ENCODE data around the gene ZNF512B. TPM values are rescaled to one million over a fixed set of nuclear protein-coding genes. Genes with fewer than 3 reads are reported as not detected.
A peak's percentile ranks its signal among the peaks of the same experiment; 100 is the strongest.

ZNF512B gene
- total RNA-seq, 2 donors from 2014 or later, result 23.7 to 26.8 TPM

DNA sequence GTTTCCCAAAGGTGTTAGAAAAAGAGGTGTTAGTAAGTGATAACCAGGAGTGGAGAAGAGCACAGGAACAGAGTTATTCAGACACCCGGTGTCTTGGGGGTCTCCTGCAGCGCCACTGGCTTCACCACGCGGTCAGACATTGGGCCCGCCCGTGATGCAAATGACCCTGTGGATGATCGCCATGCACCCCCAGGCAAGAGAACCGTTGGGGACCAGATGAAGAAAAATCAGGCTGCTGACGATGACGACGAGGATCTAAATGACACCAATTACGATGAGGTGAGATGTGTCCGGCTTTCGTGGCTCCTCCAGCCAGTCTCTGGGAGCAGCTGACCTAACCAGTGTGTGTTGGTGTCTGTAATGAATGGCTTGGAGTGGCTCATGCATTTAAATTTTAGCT, 13.2 kb upstream of the ZNF512B start:
- Mint-ChIP-seq H3K4me3 (peak overlapping the region; percentile 88), H3K27ac (peak overlapping the region; percentile 64), H3K36me3 (ENCODE audit: low read depth) (peaks cover 37% of the 10 kb centered on the region), H3K4me1 (peaks cover 19% of the 10 kb centered on the region), H3K27me3 (ENCODE audit: insufficient read depth) (peaks cover 2% of the 10 kb centered on the region), H3K9me3 (no peaks in the 10 kb centered on the region)
- no peak for DNase-seq
- no peaks in the 10 kb centered on the region for H3K9me3 ChIP-seq (ENCODE audit: control insufficient read depth, low read length)
- no peak overlapping the region for H3K9ac ChIP-seq (ENCODE audit: extremely low read depth, low read length, poor library complexity, severe bottlenecking)
- peaks cover 48% of the 10 kb centered on the region for H3K36me3 ChIP-seq (ENCODE audit: control insufficient read depth, insufficient read depth, low read length)
- 95% methylated on average over 14 of the region's 14 CpGs for WGBS, 2 experiments (ENCODE audit: insufficient coverage in 1 of 2, insufficient read length in 1 of 2)
- no peak overlapping the region for H3K27ac ChIP-seq (ENCODE audit: low read depth, low read length)
- TF ChIP-seq, protein P1, sequence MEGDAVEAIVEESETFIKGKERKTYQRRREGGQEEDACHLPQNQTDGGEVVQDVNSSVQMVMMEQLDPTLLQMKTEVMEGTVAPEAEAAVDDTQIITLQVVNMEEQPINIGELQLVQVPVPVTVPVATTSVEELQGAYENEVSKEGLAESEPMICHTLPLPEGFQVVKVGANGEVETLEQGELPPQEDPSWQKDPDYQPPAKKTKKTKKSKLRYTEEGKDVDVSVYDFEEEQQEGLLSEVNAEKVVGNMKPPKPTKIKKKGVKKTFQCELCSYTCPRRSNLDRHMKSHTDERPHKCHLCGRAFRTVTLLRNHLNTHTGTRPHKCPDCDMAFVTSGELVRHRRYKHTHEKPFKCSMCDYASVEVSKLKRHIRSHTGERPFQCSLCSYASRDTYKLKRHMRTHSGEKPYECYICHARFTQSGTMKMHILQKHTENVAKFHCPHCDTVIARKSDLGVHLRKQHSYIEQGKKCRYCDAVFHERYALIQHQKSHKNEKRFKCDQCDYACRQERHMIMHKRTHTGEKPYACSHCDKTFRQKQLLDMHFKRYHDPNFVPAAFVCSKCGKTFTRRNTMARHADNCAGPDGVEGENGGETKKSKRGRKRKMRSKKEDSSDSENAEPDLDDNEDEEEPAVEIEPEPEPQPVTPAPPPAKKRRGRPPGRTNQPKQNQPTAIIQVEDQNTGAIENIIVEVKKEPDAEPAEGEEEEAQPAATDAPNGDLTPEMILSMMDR (conservative IDR thresholded peaks at IDR 0.05), result no peak
- H3K4me1 ChIP-seq (ENCODE audit: control insufficient read depth, insufficient read depth, low read length), result peaks cover 9% of the 10 kb centered on the region
- no peaks in the 10 kb centered on the region for H3K27me3 ChIP-seq (ENCODE audit: control insufficient read depth, insufficient read depth, low read length, poor library complexity, severe bottlenecking)
- H3K4me3 ChIP-seq (ENCODE audit: low read length), result no peak overlapping the region

DNA sequence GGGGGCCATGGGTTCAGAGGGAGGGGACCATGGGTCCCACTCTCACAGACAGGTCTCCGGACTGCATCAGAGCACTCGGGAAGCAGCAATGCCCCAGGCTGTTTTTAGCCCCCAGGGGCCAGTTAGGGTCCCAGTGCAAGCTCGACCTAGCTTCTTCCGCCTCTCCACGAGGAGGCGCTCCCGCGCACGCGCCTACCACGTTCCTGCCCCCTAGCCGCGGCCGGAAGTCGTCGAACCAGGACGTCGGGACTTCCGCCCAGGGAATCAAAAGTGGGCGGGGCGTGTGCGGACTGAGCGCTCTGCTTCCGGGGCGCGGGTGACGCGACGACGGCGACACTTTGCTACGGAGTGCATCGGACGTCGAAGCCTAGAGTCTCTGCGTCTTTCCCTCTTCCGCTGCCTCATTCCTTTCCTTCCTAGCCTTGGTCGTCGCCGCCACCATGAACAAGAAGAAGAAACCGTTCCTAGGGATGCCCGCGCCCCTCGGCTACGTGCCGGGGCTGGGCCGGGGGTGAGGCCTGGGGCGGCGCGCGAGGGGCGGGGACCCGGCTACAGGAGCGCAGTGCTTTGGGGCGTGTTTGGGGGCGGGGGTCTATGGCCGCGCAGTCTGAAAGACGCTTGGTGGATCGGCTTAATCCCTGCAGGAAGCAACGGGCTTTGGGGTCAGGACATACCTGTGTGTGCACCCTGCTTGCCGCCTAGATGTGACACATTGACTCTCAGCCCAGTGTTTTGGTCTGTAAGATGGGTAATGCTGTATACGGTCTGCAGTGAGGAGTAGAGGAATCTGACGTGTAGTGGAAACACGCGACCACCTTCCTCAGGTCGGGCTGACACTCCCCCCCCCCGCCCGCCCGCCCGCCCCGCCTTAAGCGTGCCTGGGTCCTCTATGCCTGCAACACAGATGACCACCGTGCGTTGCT, 11.3 kb upstream of the ZNF512B start, which contains the start of gene PRPF6:
TSS of gene PRPF6 (plus strand) at position 327 of the 923 bp plus-strand sequence. CDS start at position 441, 114 bp downstream.
- no peaks in the 10 kb centered on the region for H3K9me3 Mint-ChIP-seq
- peak; percentile 98 for DNase-seq
- H3K4me3 ChIP-seq (ENCODE audit: low read length), result peak within 1 kb of the TSS; percentile 85
- TF ChIP-seq, protein P1 (conservative IDR thresholded peaks at IDR 0.05), result peak; percentile 93
- 0% methylated on average over 24 to 75 of the region's 75 CpGs for WGBS, 2 experiments (ENCODE audit: insufficient coverage in 1 of 2, insufficient read length in 1 of 2)
- no peaks in the 10 kb centered on the region for H3K27me3 ChIP-seq (ENCODE audit: control insufficient read depth, insufficient read depth, low read length, poor library complexity, severe bottlenecking)
- peaks cover 8% of the 10 kb centered on the region for H3K27me3 Mint-ChIP-seq (ENCODE audit: insufficient read depth)
- H3K9ac ChIP-seq (ENCODE audit: extremely low read depth, low read length, poor library complexity, severe bottlenecking), result peak within 1 kb of the TSS; percentile 69
- H3K27ac Mint-ChIP-seq, result peak within 1 kb of the TSS; percentile 98
- H3K27ac ChIP-seq (ENCODE audit: low read depth, low read length), result peak within 1 kb of the TSS; percentile 77
- H3K9me3 ChIP-seq (ENCODE audit: control insufficient read depth, low read length), result no peaks in the 10 kb centered on the region
- peaks cover 30% of the 10 kb centered on the region for H3K36me3 Mint-ChIP-seq (ENCODE audit: low read depth)
- peaks cover 33% of the 10 kb centered on the region for H3K36me3 ChIP-seq (ENCODE audit: control insufficient read depth, insufficient read depth, low read length)
- H3K4me1 Mint-ChIP-seq, result peaks cover 19% of the 10 kb centered on the region
- peak within 1 kb of the TSS; percentile 88 for H3K4me3 Mint-ChIP-seq
- peaks cover 9% of the 10 kb centered on the region for H3K4me1 ChIP-seq (ENCODE audit: control insufficient read depth, insufficient read depth, low read length)

DNA sequence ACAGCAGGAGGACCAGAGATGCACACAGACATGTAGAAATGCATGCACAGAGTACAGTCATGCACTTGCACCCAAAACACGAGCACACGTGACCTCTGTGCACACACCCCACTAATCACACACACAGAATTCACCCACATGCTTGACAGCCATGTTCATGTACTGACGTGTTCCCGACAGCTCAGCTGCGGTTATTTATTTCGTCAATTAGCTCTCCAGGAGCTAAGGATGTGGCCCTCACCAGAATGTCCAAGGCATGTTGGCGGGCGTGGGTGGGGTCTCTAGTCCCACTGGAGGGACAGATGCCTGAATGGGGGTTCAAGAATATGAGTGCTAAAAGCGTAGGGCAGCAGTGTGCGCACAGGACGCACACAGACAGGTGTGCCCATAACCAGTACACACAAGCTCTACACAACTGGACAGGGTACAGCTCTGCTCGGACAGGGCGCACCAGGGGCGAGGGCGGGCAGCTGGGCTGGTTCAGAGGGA, 10.6 kb upstream of the ZNF512B start:
- Histone ChIP-seq H3K36me3 (ENCODE audit: control insufficient read depth, insufficient read depth, low read length) (peaks cover 26% of the 10 kb centered on the region), H3K27ac (ENCODE audit: low read depth, low read length) (no peak overlapping the region), H3K4me3 (ENCODE audit: low read length) (peak overlapping the region; percentile 85), H3K9ac (ENCODE audit: extremely low read depth, low read length, poor library complexity, severe bottlenecking) (no peak overlapping the region), H3K9me3 (ENCODE audit: control insufficient read depth, low read length) (no peaks in the 10 kb centered on the region), H3K4me1 (ENCODE audit: control insufficient read depth, insufficient read depth, low read length) (peaks cover 9% of the 10 kb centered on the region), H3K27me3 (ENCODE audit: control insufficient read depth, insufficient read depth, low read length, poor library complexity, severe bottlenecking) (no peaks in the 10 kb centered on the region)
- H3K36me3 Mint-ChIP-seq (ENCODE audit: low read depth), result peaks cover 23% of the 10 kb centered on the region
- TF ChIP-seq, protein P1 (conservative IDR thresholded peaks at IDR 0.05), result no peak
- WGBS, 2 experiments (ENCODE audit: insufficient coverage in 1 of 2, insufficient read length in 1 of 2), result 90 to 97% methylated on average over 8 to 15 of the region's 15 CpGs
- peak overlapping the region; percentile 88 for H3K4me3 Mint-ChIP-seq
- H3K27me3 Mint-ChIP-seq (ENCODE audit: insufficient read depth), result peaks cover 10% of the 10 kb centered on the region
- H3K27ac Mint-ChIP-seq, result peak overlapping the region; percentile 72
- no peaks in the 10 kb centered on the region for H3K9me3 Mint-ChIP-seq
- peaks cover 19% of the 10 kb centered on the region for H3K4me1 Mint-ChIP-seq
- no peak for DNase-seq

Measured in endodermal cell (in vitro differentiated cells).